Right lobe of liver (tissue), 4 donors: ENCODE results near the gene MAPKAPK2.

Experiments
- CTCF ChIP-seq, 4 donors: fragments of 200-600 bp in 3 of 4; fragments of 450-650 bp in 1 of 4; IDR thresholded peaks; one replicate each; pipeline versions ENCODE4 v1.5.1 to v1.8.0; 2016 to 2022; ENCODE audit warnings: antibody characterized with exemption in 4 of 4, mild to moderate bottlenecking in 2 of 4
- POLR2A ChIP-seq: fragments of 450-650 bp; IDR thresholded peaks from one replicate; pipeline ENCODE4 v1.6.1; 2017; ENCODE audit warnings: antibody characterized with exemption, mild to moderate bottlenecking
- donor health status: DM: no; HTN: no; CAD: no.
- donor health status: DM: no; HTN: no; CAD: no.
- donor health status: DM: no; HTN: yes; CAD: no.

GRCh38 chr1:206751891-206752290 lies 67.2 kb downstream of the MAPKAPK2 start:
- TF ChIP-seq POLR2A = no peak
- no peak for TF ChIP-seq CTCF (IDR thresholded peaks at IDR 0.05)
